Lung (tissue), 12 donors: Measurements from ENCODE around the gene EHD1. TPM values are rescaled to one million over a fixed set of nuclear protein-coding genes. Genes with fewer than 3 reads are reported as not detected.

ENCODE experiments used
- ATAC-seq: fragments of 200-7000 bp; cut with Tn5 transposase; one replicate; pipeline ENCODE4 v1.9.1; 2020; ENCODE audit warnings: moderate number of reproducible peaks; ENCODE audit not compliant: insufficient read depth, low FRiP score
- DNase-seq, 3 donors: peaks; one replicate each; pipeline ENCODE4 v3.0.0-alpha.2; 2013 to 2017
- H3K27ac ChIP-seq, 2 donors: one replicate each; pipeline ENCODE4 v1.5.1; 2013; ENCODE audit warnings: mild to moderate bottlenecking in 2 of 2, moderate library complexity in 2 of 2, control low read depth in 1 of 2, inconsistent platforms in 1 of 2, low read depth in 1 of 2, low read length in 1 of 2
- H3K27me3 ChIP-seq, 3 donors: one replicate each; pipeline ENCODE4 v1.5.1; 2013; ENCODE audit warnings: low read length in 2 of 3; ENCODE audit not compliant: control insufficient read depth in 3 of 3, insufficient read depth in 3 of 3
- H3K36me3 ChIP-seq, 4 donors: one replicate each; pipeline ENCODE4 v1.5.1; 2013; ENCODE audit warnings: low read length in 4 of 4, mild to moderate bottlenecking in 1 of 4, moderate library complexity in 1 of 4; ENCODE audit not compliant: control insufficient read depth in 4 of 4, insufficient read depth in 4 of 4
- H3K4me1 ChIP-seq, 5 donors: one replicate each; pipeline ENCODE4 v1.5.1; 2013; ENCODE audit warnings: low read length in 5 of 5, mild to moderate bottlenecking in 2 of 5, moderate library complexity in 1 of 5; ENCODE audit not compliant: control insufficient read depth in 5 of 5, insufficient read depth in 5 of 5
- H3K4me3 ChIP-seq: one replicate; pipeline ENCODE4 v1.5.1; 2013; ENCODE audit warnings: mild to moderate bottlenecking, control low read depth, moderate library complexity
- H3K9ac ChIP-seq, 2 donors: one replicate each; pipeline ENCODE4 v1.5.1; 2013; ENCODE audit warnings: low read length in 2 of 2, control low read depth in 1 of 2; ENCODE audit not compliant: insufficient read depth in 1 of 2
- H3K9me3 ChIP-seq, 4 donors: one replicate each; pipeline ENCODE4 v1.5.1; 2013; ENCODE audit warnings: low read length in 3 of 4, mild to moderate bottlenecking in 1 of 4, moderate library complexity in 1 of 4; ENCODE audit not compliant: control insufficient read depth in 4 of 4, insufficient read depth in 3 of 4
- CTCF ChIP-seq: IDR thresholded peaks from 2 replicates; pipeline ENCODE4 v1.5.1; 2012; ENCODE audit warnings: mild to moderate bottlenecking; ENCODE audit errors: control extremely low read depth, extremely low read depth
- WGBS, 2 donors: extraction: QIAGEN DNeasy Blood & Tissue Kit; methylation state at CpG; one replicate each; pipeline ENCODE4 v1.1.7; 2013; 5-methylcytosine and 5-hydroxymethylcytosine counted together
- polyA plus RNA-seq, 2 donors: library from polyadenylated mRNA; stranded (reverse); fragments of 200-250 nt; gene quantifications; one replicate each; pipeline ENCODE4 v1.2.1, GENCODE V29; 2013
- total RNA-seq, 2 donors: library from RNA; depleted of rRNA in 1 of 2; stranded (reverse); fragments of >200 nt in 1 of 2; gene quantifications; one replicate each; pipeline ENCODE4 v1.2.1, GENCODE V29; 2014 to 2021
- donor health status: control.
- donor health status: control.
- donor health status: Bipolar disorder and iron deficiency.
- donor health status: healthy.
- donor health status: DM: yes; HTN: yes; CAD: no.

Gene EHD1
- total and polyA plus RNA-seq, 4 donors = 42.1 to 144 (median 105) TPM

DNA sequence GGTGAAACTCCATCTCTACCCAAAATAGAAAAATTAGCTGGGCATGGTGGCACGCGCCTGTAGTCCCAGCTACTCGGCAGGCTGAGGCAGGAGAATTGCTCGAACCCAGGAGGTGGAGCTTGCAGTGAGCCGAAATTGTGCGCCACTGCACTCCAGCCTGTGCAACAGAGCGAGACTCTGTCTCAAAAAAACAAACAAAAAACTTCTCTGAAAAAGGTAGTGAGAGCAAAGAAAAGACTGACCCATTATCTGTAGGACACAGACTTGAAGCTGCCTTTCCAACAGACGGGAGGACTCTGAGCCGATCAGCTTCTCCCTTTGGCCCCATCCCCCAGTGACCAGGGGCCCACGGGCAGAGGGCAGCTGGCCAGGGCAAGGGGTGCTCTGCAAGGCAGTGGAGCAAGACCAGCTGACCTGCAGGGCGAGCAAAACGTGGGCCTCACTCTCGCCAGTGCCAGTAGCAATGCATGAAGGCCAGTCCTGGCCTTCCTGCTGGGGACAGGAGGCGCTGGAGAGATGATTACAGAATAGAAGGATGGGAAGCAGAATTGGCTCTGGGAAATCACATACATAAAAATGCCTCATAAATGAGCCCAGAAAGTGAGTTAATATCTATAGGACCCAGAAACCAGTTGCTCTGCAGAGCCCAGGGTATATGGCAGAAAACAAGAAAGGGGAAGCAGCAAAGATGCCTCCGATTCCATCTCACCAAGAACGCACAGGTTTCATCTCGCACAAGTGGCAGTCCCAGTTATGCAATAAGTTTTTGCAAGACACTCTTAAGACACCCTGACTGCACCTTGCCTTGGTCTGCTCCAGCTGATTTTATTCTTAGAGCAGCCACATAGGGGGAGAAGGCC, 2.8 kb downstream of the EHD1 start:
- Histone ChIP-seq H3K9ac (peak overlapping the region in 1 of 2 donors; percentile 38), H3K9me3 (peaks cover 0 to 3% (median 0%) of the 10 kb centered on the region in 4 donors), H3K27ac (peak overlapping the region in 1 of 2 donors; percentile 90), H3K27me3 (no peaks in the 10 kb centered on the region), H3K4me1 (peaks cover 12 to 48% (median 26%) of the 10 kb centered on the region in 5 donors), H3K4me3 (no peak overlapping the region), H3K36me3 (peaks cover 4 to 28% (median 21%) of the 10 kb centered on the region in 4 donors)
- no peak for TF ChIP-seq CTCF
- 59 to 62% methylated on average over 17 of the region's 17 CpGs for WGBS, 2 donors
- DNase-seq (no peak), ATAC-seq (no peak)

DNA sequence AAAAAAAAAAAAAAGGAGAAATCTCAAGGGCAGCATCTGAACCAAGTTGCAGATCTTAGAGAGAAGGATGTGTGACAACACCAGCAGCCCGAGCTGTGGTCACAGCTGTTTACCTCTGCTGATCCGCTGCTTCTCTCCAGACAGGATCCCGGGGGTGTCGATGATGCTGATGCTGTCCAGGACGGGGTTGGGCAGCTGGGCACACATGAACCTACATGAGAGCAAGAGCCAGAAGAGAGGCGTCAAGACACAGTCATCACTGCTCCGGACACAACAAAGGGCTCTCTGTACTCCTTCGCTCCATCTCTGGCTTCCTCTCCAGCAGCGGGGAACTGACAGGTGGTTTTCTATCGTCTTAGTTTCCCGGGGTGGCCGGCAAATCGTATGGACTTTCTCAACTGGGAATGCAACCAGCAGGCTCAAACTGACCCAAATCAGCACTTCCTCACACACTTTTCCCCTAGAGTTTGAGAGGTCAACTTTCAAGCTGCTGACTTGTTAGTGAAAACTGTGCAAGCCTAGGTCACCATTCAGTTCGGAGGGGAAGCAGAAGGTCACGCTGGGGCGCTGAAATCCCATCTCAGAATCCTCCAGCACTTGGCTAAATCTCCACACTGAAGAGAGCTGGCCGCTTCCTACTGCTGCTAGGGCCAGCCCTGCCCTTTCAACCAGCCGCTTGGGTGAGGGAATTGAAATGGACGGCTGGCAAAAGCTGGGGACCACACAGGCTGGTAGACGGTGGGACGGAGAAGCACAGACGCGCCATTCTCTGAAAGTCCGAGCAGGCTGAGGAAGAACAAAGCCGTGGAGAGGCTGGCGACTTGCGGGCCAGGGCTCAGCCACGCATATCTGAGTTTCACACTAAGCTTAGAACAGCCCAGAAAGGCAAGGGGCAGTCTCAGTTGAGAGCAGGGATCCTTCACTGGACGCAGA, 3.8 kb downstream of the EHD1 start:
- WGBS, 2 donors = 66 to 72% methylated on average over 29 of the region's 29 CpGs
- peaks cover 0 to 3% (median 0%) of the 10 kb centered on the region in 4 donors for H3K9me3 ChIP-seq
- ATAC-seq (no peak), DNase-seq (no peak)
- H3K4me3 ChIP-seq = no peak overlapping the region
- H3K9ac ChIP-seq = no peak overlapping the region
- H3K36me3 ChIP-seq = peaks cover 4 to 28% (median 21%) of the 10 kb centered on the region in 4 donors
- H3K27ac ChIP-seq = peak overlapping the region in 1 of 2 donors; percentile 37
- TF ChIP-seq CTCF = no peak
- H3K27me3 ChIP-seq = no peaks in the 10 kb centered on the region
- H3K4me1 ChIP-seq = peaks cover 20 to 58% (median 35%) of the 10 kb centered on the region in 5 donors

- Histone ChIP-seq H3K27me3 (no peaks in the 10 kb centered on the region), H3K9ac (no peak overlapping the region), H3K4me3 (no peak overlapping the region), H3K27ac (peak overlapping the region in 1 of 2 donors; percentile 42), H3K36me3 (peaks cover 4 to 32% (median 20%) of the 10 kb centered on the region in 4 donors), H3K4me1 (peaks cover 28 to 67% (median 47%) of the 10 kb centered on the region in 5 donors), H3K9me3 (peaks cover 0 to 3% (median 0%) of the 10 kb centered on the region in 4 donors)
- 80 to 89% methylated on average over 8 of the region's 8 CpGs for WGBS, 2 donors
- no peak for TF ChIP-seq CTCF
- ATAC-seq (no peak), DNase-seq (no peak)
These were observed 5.5 kb downstream of the EHD1 start for GRCh38 chr11:64872790-64873488.
